GM23338 (cell line): Measurements from ENCODE around the gene POP7. TPM values are rescaled to one million over a fixed set of nuclear protein-coding genes. Genes with fewer than 3 reads are reported as not detected.

Source experiments
- ATAC-seq: fragments of 200-7000 bp; cut with Tn5 transposase; 3 replicates; pipeline ENCODE4 v1.9.1; 2020
- DNase-seq: peaks from one replicate; pipeline ENCODE4 v3.0.0-alpha.2; 2015; ENCODE audit warnings: low spot score
- H2AFZ ChIP-seq: fragments of 200-600 bp; sonication (generic); 2 replicates; pipeline ENCODE4 v1.8.0; 2016; ENCODE audit warnings: antibody characterized with exemption, mild to moderate bottlenecking, moderate library complexity
- H3F3A ChIP-seq: fragments of 200-600 bp; sonication (generic); replicated peaks from 2 replicates; pipeline ENCODE4 v1.8.0; 2017; ENCODE audit warnings: antibody characterized with exemption, mixed run types, low read depth
- H3K27ac ChIP-seq: fragments of 200-600 bp; sonication (generic); 2 replicates; pipeline ENCODE4 v1.6.1; 2016; ENCODE audit warnings: low read depth
- H3K27me3 ChIP-seq: fragments of 200-600 bp; sonication (generic); 2 replicates; pipeline ENCODE4 v1.8.0; 2016; ENCODE audit warnings: mild to moderate bottlenecking, mixed run types, moderate library complexity; ENCODE audit not compliant: insufficient read depth
- H3K36me3 ChIP-seq: fragments of 200-600 bp; sonication (generic); 2 replicates; pipeline ENCODE4 v1.8.0; 2016; ENCODE audit warnings: mild to moderate bottlenecking; ENCODE audit not compliant: insufficient read depth
- H3K4me1 ChIP-seq: fragments of 200-600 bp; sonication (generic); 2 replicates; pipeline ENCODE4 v1.8.0; 2016; ENCODE audit warnings: mild to moderate bottlenecking, moderate library complexity; ENCODE audit not compliant: insufficient read depth
- H3K4me2 ChIP-seq: fragments of 200-600 bp; sonication (generic); 2 replicates; pipeline ENCODE4 v1.7.1; 2017; ENCODE audit warnings: mixed run types
- H3K4me3 ChIP-seq: fragments of 200-600 bp; sonication (generic); 2 replicates; pipeline ENCODE4 v1.6.1; 2016; ENCODE audit warnings: mixed run types
- H3K79me2 ChIP-seq: fragments of 200-600 bp; sonication (generic); replicated peaks from 2 replicates; pipeline ENCODE4 v1.8.0; 2017; ENCODE audit warnings: mild to moderate bottlenecking; ENCODE audit not compliant: insufficient read depth
- H3K9me2 ChIP-seq: fragments of 200-600 bp; sonication (generic); 2 replicates; pipeline ENCODE4 v1.8.0; 2017; ENCODE audit not compliant: insufficient read depth
- H4K20me1 ChIP-seq: fragments of 200-600 bp; sonication (generic); replicated peaks from 2 replicates; pipeline ENCODE4 v1.8.0; 2017; ENCODE audit warnings: mild to moderate bottlenecking; ENCODE audit not compliant: insufficient read depth
- H3K27ac Mint-ChIP-seq: 2 replicates; pipeline ENCODE4 v1.8.0; 2020; ENCODE audit warnings: inconsistent platforms, mild to moderate bottlenecking, moderate library complexity, mixed read lengths
- H3K27me3 Mint-ChIP-seq: 3 replicates; pipeline ENCODE4 v1.8.0; 2022; ENCODE audit warnings: low read depth, mild to moderate bottlenecking, moderate library complexity, mixed read lengths, inconsistent platforms; ENCODE audit not compliant: insufficient read depth, poor library complexity
- H3K36me3 Mint-ChIP-seq: 3 replicates; pipeline ENCODE4 v1.8.0; 2021; ENCODE audit warnings: low read depth, mild to moderate bottlenecking, inconsistent platforms, moderate library complexity, mixed read lengths
- H3K4me1 Mint-ChIP-seq: 3 replicates; pipeline ENCODE4 v1.8.0; 2020; ENCODE audit warnings: mild to moderate bottlenecking, inconsistent platforms, mixed read lengths
- H3K4me3 Mint-ChIP-seq: 3 replicates; pipeline ENCODE4 v1.8.0; 2021; ENCODE audit warnings: moderate library complexity, mild to moderate bottlenecking, inconsistent platforms, mixed read lengths
- H3K9me3 Mint-ChIP-seq: 3 replicates; pipeline ENCODE4 v1.8.0; 2020; ENCODE audit warnings: moderate library complexity, mild to moderate bottlenecking, inconsistent platforms, mixed read lengths
- CREB1 ChIP-seq: fragments of 250-450 bp; sonication (Bioruptor Pico); IDR thresholded peaks from 2 replicates; pipeline ENCODE4 v1.5.0; 2020; ENCODE audit warnings: low read depth, mild to moderate bottlenecking, moderate library complexity
- CTCF ChIP-seq, 2 experiments: fragments of 200-600 bp in 1 of 2; sonication (generic) in 1 of 2; conservative IDR thresholded peaks; 2 replicates each; pipeline versions ENCODE4 v1.5.1 to v1.6.1; 2016 to 2017; ENCODE audit warnings: antibody characterized with exemption in 2 of 2, low read depth in 2 of 2, mild to moderate bottlenecking in 2 of 2, moderate library complexity in 1 of 2
- ETS1 ChIP-seq: IDR thresholded peaks from 2 replicates; pipeline ENCODE4 v1.6.1; 2016; ENCODE audit warnings: antibody characterized with exemption
- EZH2 ChIP-seq: fragments of 200-600 bp; sonication (generic); IDR thresholded peaks from one replicate; pipeline ENCODE4 v1.8.0; 2017; ENCODE audit warnings: antibody characterized with exemption, mild to moderate bottlenecking, low read depth; ENCODE audit not compliant: unreplicated experiment
- EZH2phosphoT487 ChIP-seq: fragments of 200-600 bp; sonication (generic); IDR thresholded peaks from one replicate; pipeline ENCODE4 v1.8.1; 2018; ENCODE audit warnings: antibody characterized with exemption; ENCODE audit not compliant: unreplicated experiment
- JUNB ChIP-seq: IDR thresholded peaks from one replicate; pipeline ENCODE4 v1.6.1; 2016; ENCODE audit warnings: antibody characterized with exemption; ENCODE audit not compliant: unreplicated experiment
- NANOG ChIP-seq: IDR thresholded peaks from 2 replicates; pipeline ENCODE4 v1.6.1; 2016; ENCODE audit warnings: antibody characterized with exemption, borderline replicate concordance
- POLR2AphosphoS5 ChIP-seq: IDR thresholded peaks from 2 replicates; pipeline ENCODE4 v1.6.1; 2016; ENCODE audit warnings: antibody characterized with exemption, low read depth
- STAT1 ChIP-seq: IDR thresholded peaks from one replicate; pipeline ENCODE4 v1.6.1; 2016; ENCODE audit warnings: antibody characterized with exemption; ENCODE audit not compliant: unreplicated experiment
- ZNF114 ChIP-seq: fragments of 250-450 bp; sonication (Bioruptor Pico); IDR thresholded peaks from 2 replicates; pipeline ENCODE4 v1.5.0; 2020; ENCODE audit warnings: mild to moderate bottlenecking, moderate library complexity
- ZNF331 ChIP-seq: fragments of 250-450 bp; sonication (Bioruptor Pico); IDR thresholded peaks from 2 replicates; pipeline ENCODE4 v1.5.0; 2020; ENCODE audit warnings: low read depth, mild to moderate bottlenecking, moderate library complexity
- ZNF462 ChIP-seq: fragments of 250-450 bp; sonication (Bioruptor Pico); IDR thresholded peaks from 2 replicates; pipeline ENCODE4 v1.5.0; 2020; ENCODE audit warnings: mild to moderate bottlenecking, moderate library complexity
- polyA plus RNA-seq: library from polyadenylated mRNA; unstranded; fragments of >200 nt; fragmentation: Nextera tagmentation; extraction: Ambion mirVana; gene quantifications from 2 replicates; pipeline ENCODE4 v1.2.1, GENCODE V29; 2016
- total RNA-seq: library from RNA; depleted of rRNA; stranded (reverse); fragments of >200 nt; shearing (Covaris generic); gene quantifications from 2 replicates; pipeline ENCODE4 v1.2.3, GENCODE V29; 2014
- TF ChIP-seq, protein P1 (sequence below): IDR thresholded peaks from one replicate; pipeline ENCODE4 v1.6.1; 2018; ENCODE audit warnings: antibody characterized with exemption; ENCODE audit not compliant: unreplicated experiment

The POP7 gene
- total and polyA plus RNA-seq, 2 experiments from 2014 or later: 110 to 216 TPM

DNA sequence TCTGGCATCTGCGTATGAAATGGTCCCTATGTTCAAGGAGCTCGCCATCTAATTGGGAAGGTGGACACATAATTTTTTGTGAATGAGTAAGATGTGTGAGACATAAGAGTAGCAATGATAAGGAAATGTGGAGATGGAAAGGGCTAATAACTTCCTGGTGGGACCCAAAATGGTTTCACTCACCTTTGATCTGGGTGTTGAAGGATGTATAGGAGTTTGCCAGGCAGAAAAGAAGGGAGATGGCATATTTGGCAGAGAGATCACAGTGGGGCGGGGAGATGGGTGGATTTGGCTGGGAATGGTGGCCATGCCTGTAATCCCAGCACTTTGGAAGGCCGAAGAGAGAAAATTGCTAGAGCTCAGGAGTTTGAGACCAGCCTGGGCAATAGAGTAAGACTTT, 4.5 kb downstream of the POP7 start:
- ATAC-seq (no peak), DNase-seq (no peak)
- peaks cover 8% of the 10 kb centered on the region for H3K36me3 ChIP-seq
- peaks cover 20% of the 10 kb centered on the region for H3K36me3 Mint-ChIP-seq
- no peaks in the 10 kb centered on the region for H3K9me2 ChIP-seq
- no peak overlapping the region; the same call in 2 of the 3 replicates for H3K4me3 Mint-ChIP-seq
- H3K27me3 ChIP-seq: no peaks in the 10 kb centered on the region
- peaks cover 22% of the 10 kb centered on the region for H3K79me2 ChIP-seq
- no peak overlapping the region for H3K4me2 ChIP-seq
- no peak overlapping the region for H3K27ac ChIP-seq
- H4K20me1 ChIP-seq: peaks cover 12% of the 10 kb centered on the region
- H3K4me3 ChIP-seq: no peak overlapping the region
- TF ChIP-seq NANOG (no peak), STAT1 (no peak), ZNF331 (CRISPR knock-in tag) (no peak), JUNB (no peak), ZNF114 (no peak), POLR2AphosphoS5 (no peak), CREB1 (no peak), ZNF462 (CRISPR knock-in tag) (no peak), ETS1 (no peak), EZH2phosphoT487 (no peak), CTCF (conservative IDR thresholded peaks at IDR 0.05; ENCODE audit: low read depth in 2 of 2) (no peak), EZH2 (no peak)
- TF ChIP-seq, protein P1, sequence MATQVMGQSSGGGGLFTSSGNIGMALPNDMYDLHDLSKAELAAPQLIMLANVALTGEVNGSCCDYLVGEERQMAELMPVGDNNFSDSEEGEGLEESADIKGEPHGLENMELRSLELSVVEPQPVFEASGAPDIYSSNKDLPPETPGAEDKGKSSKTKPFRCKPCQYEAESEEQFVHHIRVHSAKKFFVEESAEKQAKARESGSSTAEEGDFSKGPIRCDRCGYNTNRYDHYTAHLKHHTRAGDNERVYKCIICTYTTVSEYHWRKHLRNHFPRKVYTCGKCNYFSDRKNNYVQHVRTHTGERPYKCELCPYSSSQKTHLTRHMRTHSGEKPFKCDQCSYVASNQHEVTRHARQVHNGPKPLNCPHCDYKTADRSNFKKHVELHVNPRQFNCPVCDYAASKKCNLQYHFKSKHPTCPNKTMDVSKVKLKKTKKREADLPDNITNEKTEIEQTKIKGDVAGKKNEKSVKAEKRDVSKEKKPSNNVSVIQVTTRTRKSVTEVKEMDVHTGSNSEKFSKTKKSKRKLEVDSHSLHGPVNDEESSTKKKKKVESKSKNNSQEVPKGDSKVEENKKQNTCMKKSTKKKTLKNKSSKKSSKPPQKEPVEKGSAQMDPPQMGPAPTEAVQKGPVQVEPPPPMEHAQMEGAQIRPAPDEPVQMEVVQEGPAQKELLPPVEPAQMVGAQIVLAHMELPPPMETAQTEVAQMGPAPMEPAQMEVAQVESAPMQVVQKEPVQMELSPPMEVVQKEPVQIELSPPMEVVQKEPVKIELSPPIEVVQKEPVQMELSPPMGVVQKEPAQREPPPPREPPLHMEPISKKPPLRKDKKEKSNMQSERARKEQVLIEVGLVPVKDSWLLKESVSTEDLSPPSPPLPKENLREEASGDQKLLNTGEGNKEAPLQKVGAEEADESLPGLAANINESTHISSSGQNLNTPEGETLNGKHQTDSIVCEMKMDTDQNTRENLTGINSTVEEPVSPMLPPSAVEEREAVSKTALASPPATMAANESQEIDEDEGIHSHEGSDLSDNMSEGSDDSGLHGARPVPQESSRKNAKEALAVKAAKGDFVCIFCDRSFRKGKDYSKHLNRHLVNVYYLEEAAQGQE: no peak
- H3K27ac Mint-ChIP-seq: no peak overlapping the region
- H3F3A ChIP-seq: 0 out of 2 replicates have a peak, but pooled peaks cover 9% of the 10 kb centered on the region
- no peaks in the 10 kb centered on the region for H3K9me3 Mint-ChIP-seq
- peaks cover 9% of the 10 kb centered on the region for H3K4me1 Mint-ChIP-seq
- no peaks in the 10 kb centered on the region; the same call in 1 of the 2 replicates for H3K4me1 ChIP-seq
- H3K27me3 Mint-ChIP-seq: peaks cover 4% of the 10 kb centered on the region
- no peak overlapping the region for H2AFZ ChIP-seq
